Type B pancreatic cell (in vitro differentiated cells): ENCODE data around the gene ROR2. TPM values are rescaled to one million over a fixed set of nuclear protein-coding genes. Genes with fewer than 3 reads are reported as not detected.

ENCODE experiments used
- DNase-seq: peaks from one replicate; pipeline ENCODE4 v3.0.0; 2021; ENCODE audit warnings: mixed read lengths; ENCODE audit not compliant: unreplicated experiment; ENCODE audit errors: extremely low spot score
- H3K27ac Mint-ChIP-seq: 2 replicates; pipeline ENCODE4 v1.8.0; 2021; ENCODE audit warnings: mild to moderate bottlenecking, mixed read lengths
- H3K27me3 Mint-ChIP-seq: 2 replicates; pipeline ENCODE4 v1.8.0; 2021; ENCODE audit warnings: mixed read lengths
- H3K36me3 Mint-ChIP-seq: 2 replicates; pipeline ENCODE4 v1.8.0; 2021; ENCODE audit warnings: mixed read lengths
- H3K4me1 Mint-ChIP-seq: one replicate; pipeline ENCODE4 v1.8.0; 2021; ENCODE audit warnings: mixed read lengths; ENCODE audit not compliant: unreplicated experiment
- H3K4me3 Mint-ChIP-seq: 2 replicates; pipeline ENCODE4 v1.8.0; 2021; ENCODE audit warnings: mild to moderate bottlenecking, mixed read lengths
- H3K9me3 Mint-ChIP-seq: 2 replicates; pipeline ENCODE4 v1.8.0; 2021; ENCODE audit warnings: mixed read lengths
- CTCF ChIP-seq: fragments of 200-600 bp; sonication (generic); conservative IDR thresholded peaks from 2 replicates; pipeline ENCODE4 v1.5.0; 2021; ENCODE audit warnings: antibody characterized with exemption, mild to moderate bottlenecking
- total RNA-seq: library from RNA; stranded (reverse); gene quantifications from 2 replicates; pipeline ENCODE4 v1.2.1, GENCODE V29; 2021; ENCODE audit warnings: low replicate concordance

Gene ROR2
- total RNA-seq, 1 donor from 2014 or later = 48.9 TPM

- Mint-ChIP-seq H3K27ac (no peak overlapping the region), H3K9me3 (peaks cover 9% of the 10 kb centered on the region), H3K36me3 (peaks cover 6% of the 10 kb centered on the region), H3K4me3 (no peak overlapping the region), H3K4me1 (peaks cover 17% of the 10 kb centered on the region), H3K27me3 (peaks cover 6% of the 10 kb centered on the region)
- no peak for DNase-seq
- no peak for TF ChIP-seq CTCF
Observed at GRCh38 chr9:91789941-91790340, 160.1 kb downstream of the ROR2 start.

GRCh38 chr9:91787931-91788330, 162.1 kb downstream of the ROR2 start:
- Mint-ChIP-seq H3K4me1 (peaks cover 34% of the 10 kb centered on the region), H3K27ac (no peak overlapping the region), H3K9me3 (peaks cover 16% of the 10 kb centered on the region), H3K4me3 (no peak overlapping the region), H3K36me3 (peaks cover 18% of the 10 kb centered on the region), H3K27me3 (peaks cover 5% of the 10 kb centered on the region)
- no peak for TF ChIP-seq CTCF
- no peak for DNase-seq

- DNase-seq = no peak
- H3K27me3 Mint-ChIP-seq = peaks cover 1% of the 10 kb centered on the region
- no peak overlapping the region for H3K4me3 Mint-ChIP-seq
- peaks cover 18% of the 10 kb centered on the region for H3K36me3 Mint-ChIP-seq
- H3K4me1 Mint-ChIP-seq = peaks cover 48% of the 10 kb centered on the region
- TF ChIP-seq CTCF = no peak
- H3K9me3 Mint-ChIP-seq = peaks cover 16% of the 10 kb centered on the region
- H3K27ac Mint-ChIP-seq = no peak overlapping the region
Observed at GRCh38 chr9:91786132-91786896, 163.7 kb downstream of the ROR2 start.

- Mint-ChIP-seq H3K4me3 (no peak overlapping the region), H3K36me3 (peaks cover 18% of the 10 kb centered on the region), H3K27me3 (no peaks in the 10 kb centered on the region), H3K4me1 (peaks cover 53% of the 10 kb centered on the region), H3K9me3 (peaks cover 16% of the 10 kb centered on the region), H3K27ac (no peak overlapping the region)
- DNase-seq = no peak
- no peak for TF ChIP-seq CTCF
Observed at GRCh38 chr9:91785447-91785842, 164.6 kb downstream of the ROR2 start.

GRCh38 chr9:91784673-91785446, 165.2 kb downstream of the ROR2 start:
- no peak overlapping the region for H3K27ac Mint-ChIP-seq
- peaks cover 53% of the 10 kb centered on the region for H3K4me1 Mint-ChIP-seq
- peaks cover 18% of the 10 kb centered on the region for H3K36me3 Mint-ChIP-seq
- H3K9me3 Mint-ChIP-seq = peaks cover 16% of the 10 kb centered on the region
- DNase-seq = no peak
- no peak overlapping the region for H3K4me3 Mint-ChIP-seq
- H3K27me3 Mint-ChIP-seq = no peaks in the 10 kb centered on the region
- no peak for TF ChIP-seq CTCF
